Neuron (in vitro differentiated cells): Measurements from ENCODE around the gene PLCB4.

Source experiments
- H2AFZ ChIP-seq: one replicate; pipeline ENCODE4 v1.6.1; 2013; ENCODE audit warnings: low read depth, mild to moderate bottlenecking, inconsistent platforms, low read length, moderate library complexity
- H3K27me3 ChIP-seq: one replicate; pipeline ENCODE4 v1.6.1; 2013; ENCODE audit warnings: low read length; ENCODE audit not compliant: insufficient read depth
- H3K36me3 ChIP-seq: one replicate; pipeline ENCODE4 v1.6.1; 2013; ENCODE audit warnings: low read length; ENCODE audit not compliant: insufficient read depth
- H3K4me1 ChIP-seq: one replicate; pipeline ENCODE4 v1.6.1; 2013; ENCODE audit warnings: low read length; ENCODE audit not compliant: insufficient read depth
- H3K4me3 ChIP-seq: 2 replicates; pipeline ENCODE4 v1.5.1; 2013; ENCODE audit warnings: mild to moderate bottlenecking, low read length, moderate library complexity
- H3K9me3 ChIP-seq: one replicate; pipeline ENCODE4 v1.6.1; 2013; ENCODE audit warnings: low read length

The PLCB4 gene

GRCh38 chr20:9402141-9402540, 333.3 kb downstream of the PLCB4 start:
- Histone ChIP-seq H3K36me3 (peaks cover 20% of the 10 kb centered on the region), H2AFZ (no peak overlapping the region), H3K9me3 (peaks cover 5% of the 10 kb centered on the region), H3K4me1 (no peaks in the 10 kb centered on the region), H3K27me3 (no peaks in the 10 kb centered on the region), H3K4me3 (no peak overlapping the region)

GRCh38 chr20:9402546-9402945, 333.7 kb downstream of the PLCB4 start:
- no peak overlapping the region for H2AFZ ChIP-seq
- no peaks in the 10 kb centered on the region for H3K4me1 ChIP-seq
- peaks cover 20% of the 10 kb centered on the region for H3K36me3 ChIP-seq
- H3K9me3 ChIP-seq = peaks cover 5% of the 10 kb centered on the region
- H3K27me3 ChIP-seq = no peaks in the 10 kb centered on the region
- no peak overlapping the region for H3K4me3 ChIP-seq

GRCh38 chr20:9403448-9403847, 334.6 kb downstream of the PLCB4 start:
- Histone ChIP-seq H2AFZ (no peak overlapping the region), H3K9me3 (peaks cover 5% of the 10 kb centered on the region), H3K4me1 (no peaks in the 10 kb centered on the region), H3K36me3 (peaks cover 20% of the 10 kb centered on the region), H3K27me3 (no peaks in the 10 kb centered on the region), H3K4me3 (no peak overlapping the region)

- Histone ChIP-seq H3K4me1 (no peaks in the 10 kb centered on the region), H3K36me3 (peaks cover 11% of the 10 kb centered on the region), H3K27me3 (no peaks in the 10 kb centered on the region), H2AFZ (no peak overlapping the region), H3K4me3 (no peak overlapping the region), H3K9me3 (peaks cover under 1% of the 10 kb centered on the region)
Observed at GRCh38 chr20:9407805-9408421, 339.0 kb downstream of the PLCB4 start.

GRCh38 chr20:9408422-9409300, 339.8 kb downstream of the PLCB4 start:
- no peak overlapping the region for H3K4me3 ChIP-seq
- no peak overlapping the region for H2AFZ ChIP-seq
- H3K27me3 ChIP-seq = no peaks in the 10 kb centered on the region
- H3K4me1 ChIP-seq = no peaks in the 10 kb centered on the region
- no peaks in the 10 kb centered on the region for H3K9me3 ChIP-seq
- peaks cover 11% of the 10 kb centered on the region for H3K36me3 ChIP-seq

- no peak overlapping the region for H2AFZ ChIP-seq
- H3K36me3 ChIP-seq = peaks cover 15% of the 10 kb centered on the region
- no peaks in the 10 kb centered on the region for H3K4me1 ChIP-seq
- H3K4me3 ChIP-seq = no peak overlapping the region
- no peaks in the 10 kb centered on the region for H3K27me3 ChIP-seq
- no peaks in the 10 kb centered on the region for H3K9me3 ChIP-seq
Observed at GRCh38 chr20:9409352-9409751, 340.5 kb downstream of the PLCB4 start.

- Histone ChIP-seq H3K36me3 (peaks cover 15% of the 10 kb centered on the region), H3K4me3 (no peak overlapping the region)
Observed at GRCh38 chr20:9409981-9410380, 341.1 kb downstream of the PLCB4 start.

GRCh38 chr20:9411833-9412232, 342.9 kb downstream of the PLCB4 start:
- H3K4me1 ChIP-seq = no peaks in the 10 kb centered on the region
- H2AFZ ChIP-seq = no peak overlapping the region
- H3K27me3 ChIP-seq = no peaks in the 10 kb centered on the region
- H3K4me3 ChIP-seq = no peak overlapping the region
- H3K9me3 ChIP-seq = no peaks in the 10 kb centered on the region
- peaks cover 15% of the 10 kb centered on the region for H3K36me3 ChIP-seq

More at GRCh38 chr20:9409981-9410380, 341.1 kb downstream of the PLCB4 start:
- Histone ChIP-seq H2AFZ (no peak overlapping the region), H3K9me3 (no peaks in the 10 kb centered on the region), H3K27me3 (no peaks in the 10 kb centered on the region), H3K4me1 (no peaks in the 10 kb centered on the region)

GRCh38 chr20:9412309-9412708, 343.4 kb downstream of the PLCB4 start:
- Histone ChIP-seq H3K36me3 (peaks cover 15% of the 10 kb centered on the region), H3K27me3 (no peaks in the 10 kb centered on the region), H3K9me3 (no peaks in the 10 kb centered on the region), H3K4me3 (no peak overlapping the region), H3K4me1 (no peaks in the 10 kb centered on the region), H2AFZ (no peak overlapping the region)

- Histone ChIP-seq H3K9me3 (no peaks in the 10 kb centered on the region), H3K36me3 (peaks cover 15% of the 10 kb centered on the region), H3K4me3 (no peak overlapping the region), H2AFZ (no peak overlapping the region), H3K27me3 (no peaks in the 10 kb centered on the region), H3K4me1 (no peaks in the 10 kb centered on the region)
Observed at GRCh38 chr20:9413001-9413400, 344.1 kb downstream of the PLCB4 start.

- H3K36me3 ChIP-seq = peaks cover 10% of the 10 kb centered on the region
- no peak overlapping the region for H3K4me3 ChIP-seq
- no peaks in the 10 kb centered on the region for H3K4me1 ChIP-seq
- no peak overlapping the region for H2AFZ ChIP-seq
- no peaks in the 10 kb centered on the region for H3K9me3 ChIP-seq
- no peaks in the 10 kb centered on the region for H3K27me3 ChIP-seq
Observed at GRCh38 chr20:9415426-9415825, 346.5 kb downstream of the PLCB4 start.

GRCh38 chr20:9416421-9416820, 347.5 kb downstream of the PLCB4 start:
- H3K27me3 ChIP-seq = no peaks in the 10 kb centered on the region
- no peaks in the 10 kb centered on the region for H3K9me3 ChIP-seq
- H3K36me3 ChIP-seq = peaks cover 13% of the 10 kb centered on the region
- H3K4me1 ChIP-seq = no peaks in the 10 kb centered on the region
- no peak overlapping the region for H2AFZ ChIP-seq
- H3K4me3 ChIP-seq = no peak overlapping the region

- Histone ChIP-seq H2AFZ (no peak overlapping the region), H3K4me1 (no peaks in the 10 kb centered on the region), H3K4me3 (no peak overlapping the region), H3K27me3 (no peaks in the 10 kb centered on the region), H3K36me3 (peaks cover 17% of the 10 kb centered on the region), H3K9me3 (no peaks in the 10 kb centered on the region)
Observed at GRCh38 chr20:9417665-9418064, 348.8 kb downstream of the PLCB4 start.
